ENCODE results near the gene TOMM22.

The TOMM22 gene

DNA sequence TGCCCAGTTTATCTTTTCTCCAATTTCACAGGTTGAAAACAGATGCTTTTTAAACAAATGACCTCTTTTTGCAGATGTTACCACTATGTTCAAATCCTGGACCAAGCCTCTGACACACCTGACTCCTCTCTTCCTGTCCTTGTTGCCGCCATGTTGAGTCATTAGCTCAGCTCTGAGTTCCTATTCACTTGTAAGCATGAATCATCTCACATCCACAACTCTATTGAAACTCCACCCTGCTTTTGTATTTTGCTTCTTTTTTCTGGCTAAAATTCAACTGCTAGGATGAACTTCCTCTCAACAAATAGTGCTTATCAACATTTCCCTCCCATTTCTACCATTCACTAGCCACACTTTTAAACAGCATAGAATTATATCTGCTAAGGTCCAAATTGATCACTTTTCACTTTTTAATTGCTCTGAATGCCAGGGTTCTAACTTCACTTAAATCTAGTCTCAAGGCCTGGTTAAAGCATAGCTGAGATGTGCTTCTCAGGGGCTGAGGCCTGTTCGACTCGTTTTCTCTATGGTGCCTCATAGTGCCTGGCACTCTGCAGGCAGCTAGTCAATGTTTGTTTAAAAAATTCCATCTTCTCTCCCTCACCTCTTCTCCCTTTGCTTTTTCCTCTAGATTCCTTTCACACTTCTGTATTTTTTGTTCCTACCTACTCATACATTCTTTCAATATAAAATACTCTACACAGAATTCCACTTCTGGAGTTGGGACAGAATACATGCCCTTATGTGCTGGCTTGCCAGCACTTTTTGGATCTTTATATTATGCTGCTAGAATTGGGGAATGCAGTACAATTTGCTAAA, 15.1 kb downstream of the TOMM22 start:
- DNase-seq, result peak; percentile 78

DNA sequence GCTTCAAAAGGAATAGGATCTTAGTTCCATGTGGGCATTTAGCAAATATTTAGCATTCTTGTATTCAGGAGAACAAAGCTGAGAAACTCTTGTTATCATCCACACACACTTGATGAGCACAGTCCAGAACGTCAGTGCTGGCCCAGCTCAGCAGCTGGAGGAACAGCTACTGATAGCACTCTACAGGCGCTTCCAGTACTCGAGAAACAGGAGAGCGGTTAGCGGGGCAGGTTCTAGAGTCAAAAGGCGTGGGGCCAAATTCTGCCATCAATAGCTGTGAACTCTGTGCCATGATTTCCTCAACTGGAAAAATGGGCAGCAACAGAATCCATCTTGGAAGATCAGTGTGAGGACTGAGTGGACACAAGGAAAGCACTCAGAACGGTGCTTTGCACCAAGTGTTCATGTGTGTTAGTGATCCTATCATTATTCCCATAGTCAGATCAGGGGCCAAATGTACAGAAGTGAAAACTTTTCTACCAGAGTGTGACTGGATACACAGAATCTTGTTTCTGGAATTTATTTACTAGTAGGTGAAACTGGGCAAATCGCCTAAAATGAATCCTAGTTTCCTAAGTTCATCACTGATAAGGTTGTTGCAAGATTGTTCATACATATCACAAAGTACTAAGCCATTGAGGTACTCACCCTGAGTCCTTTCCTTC, 15.8 kb downstream of the TOMM22 start:
- no peak for DNase-seq

DNA sequence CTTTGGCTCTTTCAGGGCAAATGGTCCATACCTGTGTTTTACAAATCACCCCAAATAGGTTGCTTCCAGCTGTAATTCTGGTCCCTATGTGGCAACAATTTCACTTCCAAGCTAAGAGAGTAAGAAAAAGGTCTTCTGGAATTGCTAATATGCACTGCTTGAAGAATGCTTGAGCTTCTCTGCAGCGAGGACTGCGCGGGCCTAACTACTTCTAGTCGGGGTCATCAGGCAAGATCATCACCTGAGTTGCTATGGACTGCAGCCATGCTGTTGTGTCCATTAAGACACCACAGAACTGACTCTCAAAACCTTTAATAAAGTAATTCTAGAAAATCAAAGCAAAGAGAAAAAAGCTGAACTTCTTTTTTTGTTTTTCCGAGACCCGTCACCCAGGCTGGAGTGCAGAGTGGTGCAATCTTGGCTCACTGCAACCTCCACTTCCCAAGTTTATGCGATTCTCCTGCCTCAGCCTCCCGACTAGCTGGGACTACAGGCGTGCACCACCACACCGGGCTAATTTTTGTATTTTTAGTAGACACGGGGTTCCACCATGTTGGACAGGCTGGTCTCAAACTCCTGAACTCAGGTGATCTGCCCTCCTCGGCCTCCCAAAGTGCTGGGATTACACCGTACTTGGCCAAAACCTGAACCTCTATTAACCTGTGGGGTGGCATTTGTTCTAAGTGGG, 16.8 kb downstream of the TOMM22 start:
- no peak for DNase-seq

DNA sequence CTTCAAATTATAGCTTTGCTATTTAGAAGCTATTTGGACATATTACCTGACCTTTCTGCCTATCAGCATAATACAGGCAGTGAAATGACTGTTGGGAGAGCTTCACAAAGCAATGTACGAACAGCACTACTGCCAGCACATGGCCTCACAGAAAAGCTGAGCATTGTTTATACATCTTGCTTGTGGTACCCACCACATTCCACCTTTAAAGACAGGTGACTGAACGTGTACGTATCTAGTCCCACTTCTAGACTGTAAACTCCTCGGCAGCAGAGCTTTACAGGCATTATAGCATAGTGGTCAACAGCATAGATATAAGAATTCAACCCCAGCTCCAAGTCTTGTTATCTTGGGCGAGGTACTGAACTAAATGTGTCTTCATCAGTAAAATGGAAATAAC, 17.4 kb downstream of the TOMM22 start:
- no peak for DNase-seq

DNA sequence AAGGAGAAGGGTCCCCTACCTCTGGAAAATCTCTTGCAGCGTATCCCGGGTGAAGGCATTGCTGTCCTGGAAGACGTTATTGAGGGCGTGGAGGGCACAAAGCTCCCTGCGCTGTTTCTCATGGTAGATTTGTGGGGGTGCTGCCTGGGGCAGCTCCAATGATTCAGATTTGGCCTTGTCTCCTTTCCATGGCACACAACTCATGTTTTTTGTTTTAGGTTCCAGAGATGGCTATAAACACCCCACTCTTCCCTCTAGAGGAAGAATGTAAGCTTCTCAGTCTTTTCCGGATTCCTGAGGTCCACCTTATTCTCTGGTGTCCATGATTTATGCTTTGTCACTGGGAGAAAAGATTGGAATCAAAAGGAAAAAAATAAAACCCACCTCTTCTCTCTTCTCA, 18.0 kb downstream of the TOMM22 start:
- DNase-seq, result no peak

DNA sequence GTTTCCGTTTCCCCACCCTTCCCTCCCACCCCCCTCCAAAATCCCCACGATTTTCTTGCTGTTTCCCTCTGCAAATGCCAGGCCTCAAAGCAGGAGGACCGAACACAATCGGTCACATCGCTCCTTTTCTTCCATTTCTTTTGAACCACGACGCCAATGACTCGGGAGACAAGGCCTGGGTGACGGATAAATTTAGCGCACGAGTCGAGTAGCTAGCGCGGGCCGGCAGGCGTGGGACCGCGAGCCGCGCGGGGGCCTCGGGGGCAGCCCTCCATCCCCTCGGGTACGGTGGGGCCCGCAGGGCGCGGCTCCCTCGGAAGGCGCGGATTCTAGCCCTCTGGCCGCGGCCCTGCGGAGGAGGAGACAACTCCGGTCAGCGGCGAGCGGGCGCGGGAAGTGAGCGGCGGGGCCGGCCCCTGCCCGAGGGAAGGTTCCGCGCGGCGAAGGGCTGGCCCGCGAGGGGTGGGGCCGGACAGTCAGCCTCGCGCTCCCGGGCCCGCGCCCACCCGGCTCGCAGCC, 18.6 kb downstream of the TOMM22 start:
- DNase-seq, result no peak

DNA sequence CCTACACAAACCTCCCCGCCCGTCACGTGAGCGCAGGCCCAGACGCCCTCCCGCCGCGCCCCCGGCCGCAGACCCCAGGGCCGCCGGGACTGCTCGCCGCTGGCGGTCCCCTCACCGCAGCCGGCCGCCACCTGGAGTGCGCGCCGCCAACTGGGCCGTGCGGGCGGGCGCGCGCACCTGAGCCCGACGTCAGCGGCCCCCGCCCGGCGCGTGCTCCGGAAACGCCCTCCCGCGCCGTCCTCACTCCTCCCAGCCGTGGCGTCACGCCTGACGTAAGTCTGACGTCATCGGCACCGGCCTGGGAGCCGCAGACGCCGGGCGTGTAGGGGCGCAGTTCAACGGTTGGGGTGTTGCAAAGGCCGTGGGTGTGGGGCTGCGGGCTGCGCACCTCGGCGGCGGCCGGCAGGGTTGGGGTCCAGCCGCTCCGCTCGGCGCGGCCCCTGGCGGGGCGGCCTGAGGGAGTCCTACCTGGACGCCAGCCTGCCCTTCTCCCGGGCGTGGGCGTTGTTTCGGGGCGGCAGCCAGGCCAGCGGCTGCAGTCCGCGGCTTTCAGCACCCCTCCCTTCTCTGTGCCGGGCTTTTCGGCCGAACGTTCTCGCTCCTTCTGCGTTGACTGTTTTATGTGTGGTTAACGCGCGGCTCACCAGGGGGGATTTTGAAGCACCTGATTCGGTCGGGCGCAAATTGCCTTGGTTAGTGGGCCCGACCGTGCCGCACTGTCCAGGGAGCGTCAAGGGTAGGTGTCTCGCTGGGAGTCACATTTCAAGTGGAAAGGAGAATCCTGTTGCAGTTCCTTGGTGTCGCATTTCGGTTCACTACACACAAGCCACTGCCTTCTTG, 19.3 kb downstream of the TOMM22 start, which contains the start of gene JOSD1:
Gene JOSD1, minus strand, starts transcription at position 155 of the 840 bp plus-strand sequence. CDS start 956 bp downstream, outside the sequence.
- DNase-seq, result peak; percentile 98

DNA sequence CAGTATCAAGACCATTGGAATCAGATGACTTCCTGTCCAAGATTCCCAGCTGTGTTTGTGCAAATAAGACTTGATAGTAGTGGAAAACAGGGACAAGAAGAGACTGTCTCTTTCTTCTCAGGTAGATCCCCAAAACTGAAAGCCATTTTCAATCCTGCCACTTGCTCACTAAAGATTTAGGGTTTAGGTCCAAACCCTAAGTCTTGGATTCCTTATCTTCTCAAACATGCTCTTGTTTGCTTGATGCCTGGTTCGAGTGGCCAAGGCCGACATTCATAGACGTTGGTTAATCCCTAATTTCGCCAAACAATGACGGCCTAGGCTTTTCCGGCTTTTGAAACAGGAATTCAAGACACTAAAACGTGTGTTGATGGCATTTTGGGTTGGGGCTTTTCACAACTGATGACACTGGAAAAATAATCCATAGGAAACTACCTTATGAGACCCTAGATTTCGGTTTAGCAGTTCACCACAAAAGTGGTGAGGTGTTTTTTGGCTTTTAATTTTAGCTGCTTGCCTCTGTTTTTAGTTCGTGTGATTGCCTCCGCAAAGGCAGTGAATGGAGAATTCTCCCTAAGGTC, 23.0 kb downstream of the TOMM22 start:
- DNase-seq, result no peak

DNA sequence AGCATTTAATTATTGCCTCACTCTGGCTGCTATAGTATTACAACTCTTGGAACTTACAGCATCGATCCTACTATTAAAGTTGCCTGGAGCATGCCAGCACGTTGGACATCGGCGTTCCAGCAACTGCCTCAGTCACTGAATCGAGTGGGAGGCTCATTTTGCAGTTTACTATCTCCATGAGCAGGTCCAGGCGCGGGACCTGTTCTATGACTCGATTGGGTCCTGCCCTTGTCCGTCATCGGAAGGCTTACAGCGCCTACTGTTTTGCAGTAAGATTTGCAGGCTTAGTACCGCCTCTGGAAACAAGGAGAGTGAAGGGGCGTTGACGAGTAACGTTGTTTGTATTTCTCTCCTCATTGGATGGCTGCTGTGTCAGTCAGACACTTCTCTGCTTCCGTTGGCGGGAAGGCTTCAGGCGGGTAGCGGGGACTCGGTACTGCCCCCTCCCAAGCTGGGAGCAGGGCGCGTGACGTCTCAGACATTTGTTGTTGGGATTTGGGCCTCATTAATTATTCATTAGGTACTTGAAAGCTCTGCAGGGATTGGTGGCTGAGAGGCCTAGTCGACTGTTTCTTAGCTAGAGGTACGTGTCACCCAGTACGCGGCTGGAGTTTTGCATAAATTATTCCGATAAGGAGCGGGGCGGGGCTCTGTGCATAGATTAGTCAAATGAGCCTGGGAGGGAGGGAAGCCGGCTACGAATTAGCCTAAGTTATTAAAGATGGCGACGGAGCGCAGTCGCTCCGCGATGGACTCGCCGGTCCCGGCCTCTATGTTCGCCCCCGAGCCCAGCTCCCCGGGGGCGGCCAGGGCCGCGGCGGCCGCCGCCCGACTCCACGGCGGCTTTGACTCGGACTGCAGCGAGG, 23.7 kb downstream of the TOMM22 start, which contains the start of gene GTPBP1:
Gene GTPBP1, plus strand, starts transcription at position 710 of the 866 bp plus-strand sequence. Its CDS starts 12 bp downstream, at position 722.
- peak; percentile 100 for DNase-seq

DNA sequence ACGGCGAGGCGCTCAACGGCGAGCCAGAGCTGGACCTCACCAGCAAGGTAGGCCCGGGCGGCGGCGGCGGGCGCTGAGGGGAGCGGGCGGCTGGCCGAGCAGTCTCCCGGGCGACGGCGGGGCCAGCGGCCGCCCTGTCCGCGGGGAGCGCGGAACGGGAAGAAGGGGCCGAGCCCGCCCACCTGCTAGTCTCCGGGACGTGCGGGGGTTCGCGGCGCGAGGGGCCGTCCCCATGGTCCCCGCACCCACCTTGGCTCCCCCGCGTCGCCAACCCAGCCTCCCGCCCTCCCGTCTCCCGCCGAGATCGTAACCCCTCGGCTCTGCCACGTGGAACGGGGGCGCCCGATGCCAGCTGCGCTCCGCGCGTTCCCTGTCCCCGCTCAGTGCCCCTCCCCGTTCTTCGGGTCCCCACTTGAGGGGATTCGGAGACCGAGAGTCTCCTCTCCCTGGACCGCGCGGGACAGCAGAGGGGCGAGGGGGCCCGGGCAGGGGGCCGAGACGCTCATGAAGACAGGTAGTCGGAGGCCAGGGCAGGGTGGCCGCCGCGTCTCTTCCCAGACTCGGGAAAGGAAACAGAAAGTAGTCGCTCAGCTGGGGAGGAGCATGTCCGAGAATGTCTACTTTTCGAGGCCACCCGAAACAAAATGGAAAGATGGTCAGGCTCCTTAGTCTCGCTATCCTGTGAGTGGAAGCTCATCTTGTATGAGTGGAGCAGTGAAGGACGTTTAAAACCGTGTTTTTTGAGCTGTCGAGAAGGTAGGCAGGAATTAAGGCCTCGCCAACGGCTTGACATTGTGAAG, 24.5 kb downstream of the TOMM22 start:
- peak; percentile 40 for DNase-seq

DNA sequence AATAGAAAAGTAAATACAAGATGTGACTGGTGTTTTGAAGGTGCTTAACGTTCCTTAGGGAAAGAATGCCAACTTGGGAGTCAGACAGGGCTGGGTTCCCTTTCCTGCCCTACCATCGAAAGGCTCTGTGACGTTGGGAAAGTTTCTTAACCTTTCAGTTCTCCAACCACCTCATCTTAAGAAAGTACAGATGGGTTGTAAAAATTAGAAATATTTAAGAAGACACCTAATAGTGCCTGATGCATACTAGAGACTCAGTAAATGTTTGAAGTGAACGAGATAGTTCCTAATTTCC, 25.1 kb downstream of the TOMM22 start:
- no peak for DNase-seq

DNA sequence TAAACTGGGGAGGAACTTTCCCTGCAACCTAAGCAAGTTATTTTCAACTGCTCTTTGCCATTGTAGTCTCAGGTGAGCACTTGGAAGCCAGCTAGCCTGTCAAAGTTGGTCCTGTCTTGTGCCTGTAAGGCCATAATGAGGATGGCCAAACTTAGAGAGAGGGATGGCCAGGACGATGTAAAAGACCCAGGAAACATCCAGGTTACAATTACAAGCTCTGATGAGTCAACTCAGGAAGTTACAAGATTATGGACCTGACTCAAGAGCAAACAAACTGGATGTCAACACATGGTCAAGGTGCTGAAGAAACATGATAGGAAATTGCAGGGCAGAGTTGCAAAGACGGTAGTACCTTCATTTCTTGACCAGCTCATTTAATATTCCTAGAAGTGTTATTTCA, 25.6 kb downstream of the TOMM22 start:
- peak; percentile 67 for DNase-seq

DNA sequence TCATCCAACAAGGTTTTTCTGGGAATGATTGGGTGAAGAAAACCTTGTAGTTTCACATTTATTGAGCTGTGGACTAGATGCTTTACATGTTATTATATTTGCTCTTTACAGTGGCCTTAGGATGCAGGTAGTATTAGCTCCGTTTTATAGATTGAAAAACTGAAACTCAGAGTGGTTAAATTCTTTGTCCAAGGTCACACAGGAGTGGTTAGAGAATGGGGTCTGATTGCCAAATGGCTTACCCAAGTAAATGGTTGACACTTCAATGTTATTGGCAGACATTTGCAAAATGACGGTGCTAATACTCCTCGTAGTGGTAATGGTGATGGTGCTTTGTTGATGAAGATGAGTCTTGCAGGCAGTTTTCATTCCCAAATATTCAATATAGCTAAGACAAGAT, 26.2 kb downstream of the TOMM22 start:
- DNase-seq, result no peak

DNA sequence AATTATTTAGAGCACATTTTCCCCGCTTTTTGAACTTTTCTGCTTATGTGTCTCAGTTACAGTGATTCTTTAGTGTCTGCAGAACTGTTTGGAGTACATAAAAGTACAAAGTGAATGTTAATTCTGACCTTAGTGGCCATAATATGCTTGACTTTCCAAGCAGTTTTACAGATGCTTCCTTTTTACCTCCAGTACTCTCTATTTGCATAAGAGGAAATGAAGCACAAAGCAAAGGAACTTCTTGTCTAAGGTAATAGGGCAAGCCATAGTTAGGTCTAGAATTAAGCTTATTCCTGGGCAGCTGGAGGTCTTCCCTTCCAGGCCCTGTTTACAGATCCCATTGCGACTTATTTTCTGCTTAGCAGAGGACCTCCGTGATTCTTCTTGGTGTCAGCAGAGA, 27.5 kb downstream of the TOMM22 start:
- DNase-seq, result no peak

DNA sequence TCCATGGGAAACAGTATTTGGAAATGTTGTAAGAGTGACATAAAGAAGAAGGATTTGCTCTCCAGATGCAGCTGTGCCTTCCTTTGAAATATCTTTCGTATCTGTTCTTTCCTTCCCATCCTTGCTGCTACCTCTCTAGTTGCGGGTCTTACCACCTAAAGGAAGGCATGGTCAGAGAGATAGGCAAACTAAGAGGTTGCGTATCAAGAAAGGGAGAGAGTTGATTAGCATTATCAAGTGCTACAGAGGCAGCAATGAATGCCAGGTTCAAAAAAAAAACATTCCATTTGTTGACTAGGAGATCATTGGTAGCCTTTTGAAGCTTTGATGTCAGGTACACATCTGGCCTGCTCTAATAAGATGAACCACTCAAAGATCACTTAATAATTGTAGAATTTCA, 28.6 kb downstream of the TOMM22 start:
- DNase-seq, result no peak

DNA sequence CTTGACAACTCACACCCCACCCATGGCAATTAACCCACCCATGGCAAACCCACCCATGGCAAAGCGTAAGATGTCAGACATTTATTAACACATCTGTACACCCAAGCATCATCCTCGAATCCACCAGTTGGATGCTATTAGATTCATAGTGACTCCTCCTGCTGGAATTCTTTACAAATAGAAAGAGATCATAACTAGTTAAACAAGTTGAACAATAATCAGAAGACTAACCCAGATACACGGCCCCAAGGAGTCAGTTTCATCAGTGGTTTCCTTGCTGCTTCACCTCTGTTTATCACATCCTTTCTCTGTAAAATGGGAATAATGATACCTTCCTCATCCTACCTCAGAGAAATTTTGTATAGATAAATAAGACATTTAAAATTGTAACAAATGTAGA, 29.1 kb downstream of the TOMM22 start:
- DNase-seq, result no peak

DNA sequence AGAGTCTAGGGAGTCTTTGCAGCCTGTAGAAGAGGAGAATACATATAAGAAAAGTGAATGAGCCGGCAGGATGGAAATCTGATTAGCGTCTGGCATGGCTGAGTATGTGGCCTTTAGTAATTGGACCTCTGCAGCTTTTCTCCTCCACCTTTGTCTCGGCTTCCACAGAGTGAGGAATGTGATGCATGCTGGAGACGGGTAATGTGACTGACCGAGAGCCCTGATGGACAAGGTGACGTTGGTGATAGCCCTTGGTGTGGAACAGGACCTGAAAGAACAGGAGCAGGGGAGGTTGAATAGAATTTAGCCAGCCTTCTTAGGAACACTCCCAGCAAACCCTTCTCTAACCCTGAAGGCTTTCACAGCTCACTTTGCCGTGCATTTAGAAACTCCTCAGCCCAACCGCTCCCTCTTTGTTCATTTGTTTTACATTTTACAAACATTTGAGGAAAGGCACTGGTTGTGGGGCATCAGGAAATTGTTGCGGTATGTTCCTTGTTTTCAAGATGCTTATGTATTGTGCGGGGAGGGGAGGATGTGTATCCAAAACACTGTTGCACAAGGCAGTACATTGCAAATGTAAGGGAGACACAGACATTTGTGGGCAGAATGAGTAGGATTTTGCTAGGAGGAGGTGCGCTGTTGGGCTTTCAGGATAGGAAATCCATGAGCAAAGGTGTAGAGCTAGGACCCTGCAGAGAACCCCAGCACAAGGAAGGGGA, 30.9 kb downstream of the TOMM22 start:
- DNase-seq, result no peak

DNA sequence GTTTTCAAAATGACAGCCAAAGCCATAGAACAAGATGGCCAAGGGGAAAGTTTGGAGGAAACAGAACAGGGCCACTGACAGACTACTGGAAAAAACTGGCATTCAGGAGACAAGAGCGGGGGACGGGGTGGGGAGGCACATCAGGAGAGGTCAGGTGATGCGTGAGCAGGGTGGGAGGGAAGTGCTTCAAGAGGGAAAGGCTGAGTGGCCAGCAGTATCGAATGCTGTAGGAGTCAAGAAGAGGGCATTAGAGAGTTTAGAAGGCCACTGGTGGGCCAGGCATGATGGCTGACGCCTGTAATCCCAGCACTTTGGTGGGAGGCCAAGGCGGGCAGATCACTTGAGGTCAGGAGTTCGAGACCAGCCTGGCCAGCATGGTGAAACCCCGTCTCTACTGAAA, 32.2 kb downstream of the TOMM22 start:
- DNase-seq, result no peak

DNA sequence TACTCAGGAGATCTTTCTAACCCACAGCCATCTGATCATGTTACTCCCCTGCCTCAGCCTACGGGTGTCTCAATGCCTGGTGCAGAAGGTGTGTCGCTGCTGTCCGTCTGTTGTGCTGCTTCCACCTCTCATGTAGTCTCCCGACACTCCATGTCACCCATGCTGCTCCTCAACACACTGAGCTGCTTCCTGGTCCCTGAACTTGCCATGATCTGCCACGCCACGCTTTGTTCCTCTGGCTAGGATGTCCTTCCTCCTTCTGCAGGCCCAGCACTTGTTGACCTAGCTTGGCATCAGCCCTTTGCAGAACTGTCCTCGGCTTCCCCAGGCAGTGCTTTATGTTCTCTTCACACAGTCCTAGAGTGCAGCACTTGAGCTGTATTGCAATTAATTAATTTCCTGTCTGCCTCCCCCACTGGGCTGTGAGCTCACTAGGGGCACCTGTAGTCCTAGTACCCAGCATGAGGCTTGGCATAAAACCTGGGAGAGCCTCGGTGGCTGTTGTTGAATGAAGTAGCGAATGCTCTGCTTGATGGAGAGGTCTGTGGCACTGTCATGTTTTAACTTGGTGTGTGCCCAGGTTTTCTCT, 33.5 kb downstream of the TOMM22 start:
- DNase-seq, result no peak

Data from activated CD4-positive, alpha-beta T cell treated with anti-CD3 and anti-CD28 coated beads, Interleukin-10, Interleukin-2, amounts not matched to agents 100 ng/mL and 50 ng/mL, durations not matched to agents 16 hours and 8 hours (primary cell).